SK-N-MC (cell line): Measurements from ENCODE around the gene PARVA.

Experiments used
- EZH2 ChIP-seq: fragments of 200-600 bp; sonication (generic); IDR thresholded peaks from one replicate; pipeline ENCODE4 v1.6.1; 2017; ENCODE audit warnings: antibody characterized with exemption
- POLR2AphosphoS5 ChIP-seq: IDR thresholded peaks from 2 replicates; pipeline ENCODE4 v1.6.1; 2012; ENCODE audit warnings: mild to moderate bottlenecking, low read depth, low read length, borderline replicate concordance

GRCh38 chr11:12420040-12420439 lies 42.7 kb downstream of the PARVA start:
- TF ChIP-seq POLR2AphosphoS5, result no peak
- no peak for TF ChIP-seq EZH2
